Non-pigmented ciliary epithelial cell (primary cell): ENCODE results near the gene PHTF2.
"Not testable (repeated sequence)": the region's sequence is repeated elsewhere in the genome, so short reads cannot be mapped to it uniquely, and the experiment has no call there.

Source experiments
- DNase-seq: peaks from one replicate; pipeline ENCODE4 v3.0.0-alpha.2; 2010; ENCODE audit warnings: low read depth

Gene PHTF2

GRCh38 chr7:77798394-77799077 lies at the start of gene PHTF2, which contains the start of gene TMEM60:
Gene PHTF2, plus strand, starts transcription at chr7:77798773.
Gene TMEM60, minus strand, starts transcription at chr7:77798434. Its CDS starts 4,061 bp downstream, at chr7:77794373.
- DNase-seq, result peak; percentile 99

GRCh38 chr7:77752016-77752415 lies 46.6 kb upstream of the PHTF2 start:
- no peak for DNase-seq

GRCh38 chr7:77753173-77753572 lies 45.4 kb upstream of the PHTF2 start:
- no peak for DNase-seq

GRCh38 chr7:77757589-77757988 lies 41.0 kb upstream of the PHTF2 start:
- no peak for DNase-seq

GRCh38 chr7:77759294-77759889 lies 39.2 kb upstream of the PHTF2 start:
- DNase-seq, result peak; percentile 35

- DNase-seq, result no peak
Measured at GRCh38 chr7:77760809-77761453, 37.6 kb upstream of the PHTF2 start.

GRCh38 chr7:77765481-77765880 lies 33.1 kb upstream of the PHTF2 start:
- no peak for DNase-seq

- no peak for DNase-seq
Measured at GRCh38 chr7:77765906-77766800, 32.4 kb upstream of the PHTF2 start.

GRCh38 chr7:77766801-77767605 lies 31.6 kb upstream of the PHTF2 start:
- no peak for DNase-seq

GRCh38 chr7:77770316-77770715 lies 28.3 kb upstream of the PHTF2 start:
- no peak for DNase-seq

GRCh38 chr7:77771901-77772300 lies 26.7 kb upstream of the PHTF2 start:
- no peak for DNase-seq

- DNase-seq, result no peak
Measured at GRCh38 chr7:77778535-77778934, 20.0 kb upstream of the PHTF2 start.

- no peak for DNase-seq
Measured at GRCh38 chr7:77782383-77782782, 16.2 kb upstream of the PHTF2 start.

GRCh38 chr7:77783111-77783510 lies 15.5 kb upstream of the PHTF2 start:
- DNase-seq, result no peak

- no peak for DNase-seq
Measured at GRCh38 chr7:77783545-77783944, 15.0 kb upstream of the PHTF2 start.

GRCh38 chr7:77784426-77784825 lies 14.1 kb upstream of the PHTF2 start:
- not testable (repeated sequence) for DNase-seq

- DNase-seq, result no peak
Measured at GRCh38 chr7:77786018-77786417, 12.6 kb upstream of the PHTF2 start.

- no peak for DNase-seq
Measured at GRCh38 chr7:77786741-77787140, 11.8 kb upstream of the PHTF2 start.

GRCh38 chr7:77788327-77788902 lies 10.2 kb upstream of the PHTF2 start:
- no peak for DNase-seq

GRCh38 chr7:77791336-77791735 lies 7.2 kb upstream of the PHTF2 start:
- DNase-seq, result no peak

GRCh38 chr7:77791956-77792355 lies 6.6 kb upstream of the PHTF2 start:
- no peak for DNase-seq
